GM18511 (cell line): ENCODE measurements around the gene SPATA33.
"Not testable (repeated sequence)": the region's sequence is repeated elsewhere in the genome, so short reads cannot be mapped to it uniquely, and the experiment has no call there.

Experiments used
- ATAC-seq: cut with Tn5 transposase; IDR thresholded peaks from one replicate; pipeline ENCODE4 v1.9.1; 2021; ENCODE audit warnings: mild to moderate bottlenecking, moderate library complexity; ENCODE audit not compliant: unreplicated experiment

Gene SPATA33

GRCh38 chr16:89658221-89658879 is 714 bp downstream of the SPATA33 start:
- ATAC-seq = no peak

DNA sequence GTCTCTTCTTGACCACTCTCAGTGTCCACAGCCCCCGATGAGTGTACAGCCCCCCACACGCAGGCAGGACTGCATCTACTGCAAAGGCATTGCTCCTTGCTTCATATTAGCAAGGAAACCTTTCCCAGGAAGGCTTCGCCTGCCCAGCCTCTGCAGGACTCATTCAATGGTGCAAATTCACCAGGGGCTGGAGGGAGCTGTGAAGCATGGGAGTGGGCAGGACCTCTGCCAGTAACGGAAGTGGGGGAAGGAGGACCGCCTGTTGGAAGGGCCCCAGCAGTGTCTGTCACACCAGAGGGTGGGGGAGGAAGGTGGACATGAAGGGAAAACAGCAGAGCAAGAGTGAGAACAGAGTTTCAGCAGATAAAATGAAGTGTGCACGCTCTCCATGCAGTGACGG is 2.5 kb downstream of the SPATA33 start:
- no peak for ATAC-seq

- no peak for ATAC-seq
Observed at GRCh38 chr16:89661215-89661614, 3.6 kb downstream of the SPATA33 start.

GRCh38 chr16:89664238-89664637 is 6.6 kb downstream of the SPATA33 start:
- not testable (repeated sequence) for ATAC-seq

- ATAC-seq = not testable (repeated sequence)
Observed at GRCh38 chr16:89667000-89667399, 9.4 kb downstream of the SPATA33 start.

- ATAC-seq = no peak
Observed at GRCh38 chr16:89667633-89668032, 10.0 kb downstream of the SPATA33 start.

GRCh38 chr16:89668790-89669158 is 11.1 kb downstream of the SPATA33 start:
- ATAC-seq = no peak

GRCh38 chr16:89669755-89670154 is 12.1 kb downstream of the SPATA33 start:
- ATAC-seq = no peak

- no peak for ATAC-seq
Observed at GRCh38 chr16:89670496-89671431, 13.1 kb downstream of the SPATA33 start.

- ATAC-seq = not testable (repeated sequence)
Observed at GRCh38 chr16:89671565-89671964, 13.9 kb downstream of the SPATA33 start.

DNA sequence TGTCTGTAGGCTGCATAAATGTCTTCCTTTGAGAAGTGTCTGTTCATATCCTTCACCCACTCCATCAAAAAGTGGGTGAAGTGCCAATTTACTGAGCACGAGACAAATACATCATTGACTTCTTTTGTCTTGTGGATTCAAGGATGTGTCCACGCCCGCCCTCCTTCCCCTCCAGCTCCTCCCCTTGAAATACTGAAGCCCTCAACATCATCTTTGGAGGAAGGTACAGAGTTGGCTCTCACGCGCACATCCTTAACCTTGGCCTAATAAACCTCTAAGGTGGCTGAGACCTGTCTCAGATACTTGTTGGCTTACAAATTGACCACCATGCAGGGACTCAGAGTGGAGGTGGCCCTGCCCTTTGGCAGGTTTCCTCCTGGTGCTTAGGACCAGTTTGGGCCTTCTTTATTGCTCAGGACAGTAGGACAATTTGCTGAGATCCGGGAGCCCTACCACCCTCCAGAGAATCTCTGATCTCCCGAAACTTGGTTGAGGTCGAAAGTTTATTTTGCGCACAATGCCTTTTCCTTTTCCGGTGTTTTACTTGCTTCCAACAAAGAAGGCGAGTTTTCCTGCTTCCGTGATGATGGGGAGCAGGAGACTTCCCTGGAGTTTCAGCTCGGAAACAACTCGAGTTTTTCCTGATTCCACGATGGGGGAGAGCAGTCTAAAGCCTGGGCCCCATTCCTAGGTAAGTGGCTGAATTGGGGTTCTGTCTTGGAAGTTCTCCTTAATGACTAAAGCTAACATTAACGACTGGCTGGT is 14.7 kb downstream of the SPATA33 start:
- ATAC-seq = no peak

GRCh38 chr16:89678258-89678657 is 20.6 kb downstream of the SPATA33 start:
- ATAC-seq = no peak

DNA sequence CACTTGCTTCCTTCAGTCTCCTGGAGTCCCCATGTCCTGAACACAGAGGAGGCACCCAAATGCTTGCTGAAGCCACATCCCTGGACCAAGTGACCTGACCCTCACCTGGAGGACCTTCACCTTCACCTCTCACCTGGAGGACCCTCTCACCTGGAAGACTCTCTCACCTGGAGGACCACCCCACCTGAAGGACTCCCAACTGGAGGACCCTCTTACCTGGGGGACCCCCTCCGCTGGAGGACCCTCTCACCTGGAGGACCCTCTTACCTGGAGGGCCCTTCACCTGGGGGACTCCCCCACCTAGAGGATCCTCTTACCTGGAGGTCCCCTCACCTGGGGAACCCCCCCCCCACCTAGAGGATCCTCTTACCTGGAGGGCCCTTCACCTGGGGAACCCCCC is 28.3 kb downstream of the SPATA33 start:
- ATAC-seq = no peak

- peak; percentile 85 for ATAC-seq
Observed at GRCh38 chr16:89686520-89687091, 29.0 kb downstream of the SPATA33 start, which contains the start of gene CDK10. CDK10 (plus strand) TSS chr16:89686689; CDS start chr16:89686711, 22 bp downstream.

DNA sequence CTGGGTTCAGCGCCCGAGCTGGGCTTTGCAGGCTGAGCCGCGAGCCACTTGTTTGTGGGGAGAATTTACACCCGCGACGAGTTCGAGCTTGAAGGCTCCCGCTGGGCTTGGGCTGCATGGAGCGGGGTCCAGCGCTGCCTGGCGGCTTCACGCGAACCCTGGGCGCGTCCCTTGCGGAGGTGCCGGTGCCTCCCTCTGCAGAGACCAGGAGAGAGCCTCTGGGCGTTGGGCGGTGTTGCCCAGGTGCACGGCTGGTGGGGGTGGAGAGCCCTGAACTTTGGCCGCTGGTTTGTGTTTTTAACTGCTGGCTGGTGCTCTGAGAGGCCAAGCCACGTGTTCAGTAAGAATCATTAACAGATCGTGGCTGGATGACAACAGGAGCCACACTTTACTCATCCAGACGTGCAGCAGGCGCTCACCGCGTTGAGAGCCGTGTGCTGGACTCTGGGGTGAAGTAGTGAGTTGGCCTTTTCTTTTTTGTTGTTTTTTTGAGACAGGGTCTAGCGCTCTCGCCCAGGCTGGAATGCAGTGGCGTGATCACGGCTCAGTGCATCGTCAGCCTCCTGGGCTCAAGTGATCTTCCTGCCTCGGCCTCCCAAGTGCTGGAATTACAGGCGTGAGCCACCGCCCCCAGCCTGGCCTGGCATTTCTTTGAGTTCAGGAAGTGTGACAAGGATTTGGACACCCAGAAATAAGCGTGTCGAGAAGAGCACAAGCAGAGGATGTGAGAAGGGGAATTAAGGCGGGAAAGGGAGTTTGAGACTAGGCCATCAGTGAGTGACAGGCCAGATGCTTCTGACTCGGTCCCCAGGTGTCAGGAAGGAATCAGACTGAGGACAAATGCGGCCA is 29.7 kb downstream of the SPATA33 start:
- ATAC-seq = peak; percentile 64

DNA sequence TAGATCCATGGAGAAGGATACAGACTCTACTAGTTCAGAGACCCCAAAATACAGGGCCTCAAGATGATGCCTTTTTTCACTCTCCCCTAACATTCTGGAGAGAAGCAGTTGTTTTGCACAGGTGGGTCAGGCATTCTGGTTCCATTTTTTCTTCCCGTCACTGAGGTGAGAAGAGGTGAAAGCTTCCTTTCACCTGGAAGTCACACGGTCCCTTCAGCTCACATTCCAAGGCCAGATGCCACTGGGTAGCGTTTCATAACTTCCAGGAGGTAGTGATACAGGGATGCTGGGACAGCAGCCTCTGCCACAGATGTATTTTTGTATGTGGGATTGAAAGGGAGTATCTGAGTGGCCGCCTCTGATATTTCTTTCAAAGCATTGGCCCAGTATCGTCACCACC is 30.8 kb downstream of the SPATA33 start:
- no peak for ATAC-seq

DNA sequence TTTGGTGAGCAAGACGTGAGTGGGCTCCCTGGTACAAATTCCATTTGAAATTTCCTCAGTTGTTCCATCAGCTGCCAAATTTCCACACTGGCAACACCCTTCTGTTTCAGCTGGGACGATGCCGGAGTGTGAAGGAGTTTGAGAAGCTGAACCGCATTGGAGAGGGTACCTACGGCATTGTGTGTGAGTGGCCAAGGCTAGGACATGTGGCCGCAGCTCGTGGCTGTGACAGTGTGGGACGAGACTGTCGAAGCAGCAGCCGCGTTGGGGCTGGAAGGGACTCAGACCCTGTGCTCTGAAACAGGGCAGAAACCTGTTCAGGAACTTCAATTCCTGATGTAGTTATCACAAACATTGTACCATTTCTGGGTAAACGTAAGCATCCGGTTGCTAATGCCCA is 31.5 kb downstream of the SPATA33 start:
- no peak for ATAC-seq

- not testable (repeated sequence) for ATAC-seq
Observed at GRCh38 chr16:89689621-89690020, 32.0 kb downstream of the SPATA33 start.

- no peak for ATAC-seq
Observed at GRCh38 chr16:89690392-89690901, 32.8 kb downstream of the SPATA33 start.
